ENCODE data around the gene COLEC12. TPM values are rescaled to one million over a fixed set of nuclear protein-coding genes. Genes with fewer than 3 reads are reported as not detected.

The COLEC12 gene
- total and polyA plus RNA-seq, 2 experiments from 2014 or later, result 61.1 to 69.0 TPM

GRCh38 chr18:463403-463802 lies 37.1 kb downstream of the COLEC12 start:
- H3K27me3 ChIP-seq, result no peaks in the 10 kb centered on the region
- no peaks in the 10 kb centered on the region for H3K9me3 ChIP-seq (ENCODE audit: low read depth)
- peaks cover 50% of the 10 kb centered on the region for H3K4me1 ChIP-seq (ENCODE audit: low read depth)
- H3K27ac ChIP-seq, result peak overlapping the region; percentile 80
- DNase-seq (ENCODE audit: low read depth in 1 of 2, low spot score in 1 of 2), result peak in 1 of 2 donors; percentile 30
- TF ChIP-seq CTCF (IDR thresholded peaks at IDR 0.05; ENCODE audit: low read depth, low read length), result no peak
- H3K4me3 ChIP-seq, result no peak overlapping the region
- no peaks in the 10 kb centered on the region for H3K36me3 ChIP-seq

- peaks cover 58% of the 10 kb centered on the region for H3K4me1 ChIP-seq (ENCODE audit: low read depth)
- TF ChIP-seq CTCF (IDR thresholded peaks at IDR 0.05; ENCODE audit: low read depth, low read length), result no peak
- no peak for DNase-seq (ENCODE audit: low read depth in 1 of 2, low spot score in 1 of 2)
- H3K27me3 ChIP-seq, result no peaks in the 10 kb centered on the region
- H3K9me3 ChIP-seq (ENCODE audit: low read depth), result no peaks in the 10 kb centered on the region
- no peaks in the 10 kb centered on the region for H3K36me3 ChIP-seq
- no peak overlapping the region for H3K4me3 ChIP-seq
- H3K27ac ChIP-seq, result no peak overlapping the region
Measured at GRCh38 chr18:461762-462161, 38.7 kb downstream of the COLEC12 start.

DNA sequence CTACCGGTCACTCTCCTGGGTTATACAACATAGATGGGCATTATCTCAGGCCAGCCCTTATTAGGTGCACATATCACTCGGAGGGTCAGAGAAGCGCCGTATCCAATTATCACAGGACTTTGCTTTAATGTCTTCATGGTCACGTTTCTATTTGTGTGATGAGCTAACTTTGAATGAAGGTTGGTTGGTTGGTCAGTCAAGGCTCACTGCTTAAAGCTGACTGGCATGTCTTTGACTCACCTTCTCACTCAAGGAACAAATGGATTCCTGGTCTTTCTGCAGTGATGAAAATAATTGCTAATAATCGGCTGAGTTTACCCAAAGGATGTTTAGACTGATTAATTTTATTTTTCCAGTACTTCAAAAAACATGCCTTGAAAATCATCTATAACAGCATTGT lies 39.7 kb downstream of the COLEC12 start:
- H3K4me1 ChIP-seq (ENCODE audit: low read depth), result peaks cover 60% of the 10 kb centered on the region
- no peak for TF ChIP-seq CTCF (IDR thresholded peaks at IDR 0.05; ENCODE audit: low read depth, low read length)
- no peaks in the 10 kb centered on the region for H3K9me3 ChIP-seq (ENCODE audit: low read depth)
- no peak overlapping the region for H3K4me3 ChIP-seq
- H3K27ac ChIP-seq, result peak overlapping the region; percentile 54
- no peaks in the 10 kb centered on the region for H3K27me3 ChIP-seq
- H3K36me3 ChIP-seq, result no peaks in the 10 kb centered on the region
- no peak for DNase-seq (ENCODE audit: low read depth in 1 of 2, low spot score in 1 of 2)

- Histone ChIP-seq H3K4me3 (no peak overlapping the region), H3K27me3 (no peaks in the 10 kb centered on the region), H3K9me3 (ENCODE audit: low read depth) (no peaks in the 10 kb centered on the region), H3K4me1 (ENCODE audit: low read depth) (peaks cover 56% of the 10 kb centered on the region), H3K27ac (peak overlapping the region; percentile 54), H3K36me3 (no peaks in the 10 kb centered on the region)
- DNase-seq (ENCODE audit: low read depth in 1 of 2, low spot score in 1 of 2), result peak in 1 of 2 donors; percentile 41
- no peak for TF ChIP-seq CTCF (IDR thresholded peaks at IDR 0.05; ENCODE audit: low read depth, low read length)
Measured at GRCh38 chr18:459814-460593, 40.5 kb downstream of the COLEC12 start.

DNA sequence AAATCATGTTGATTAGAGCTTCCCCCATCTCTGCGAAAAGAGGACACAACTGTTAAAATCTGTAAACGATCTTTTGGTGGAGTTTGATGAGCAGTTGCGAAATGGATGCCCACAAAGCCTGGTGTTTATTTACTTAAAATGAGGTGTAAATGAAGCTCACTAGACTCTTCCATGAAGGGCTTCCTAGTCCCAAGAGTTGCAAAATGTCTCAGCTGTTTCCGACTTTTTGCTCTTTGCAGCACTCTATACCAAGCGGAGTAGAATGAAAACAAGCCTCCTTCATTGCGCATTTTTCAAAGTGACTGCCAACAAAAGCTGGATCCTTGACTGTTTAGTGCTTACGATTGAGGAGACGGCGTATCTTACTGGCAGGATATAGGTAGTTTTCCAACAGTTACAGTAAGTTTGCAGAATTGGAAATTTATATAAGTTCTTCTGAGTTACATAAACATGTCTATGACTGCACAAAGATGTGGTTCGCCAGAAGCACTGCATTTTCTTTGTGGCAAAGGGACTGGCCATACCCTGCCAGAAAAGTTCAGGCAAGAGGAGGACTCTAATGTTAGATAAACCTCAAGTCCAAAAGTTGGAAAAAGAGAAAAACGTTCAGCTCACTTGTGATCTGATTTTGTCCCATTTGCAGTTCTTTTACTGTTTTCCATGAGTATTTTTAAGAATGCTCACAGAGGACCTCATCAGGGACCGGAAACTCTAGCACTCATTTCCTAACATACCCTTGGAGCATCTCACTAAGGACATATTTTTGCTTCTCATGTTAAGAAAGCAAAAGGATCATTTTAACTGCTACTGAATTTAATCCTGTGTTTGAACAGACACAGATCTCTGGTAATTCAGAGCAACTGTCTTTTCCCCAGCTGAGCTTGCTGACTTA lies 42.7 kb downstream of the COLEC12 start:
- H3K36me3 ChIP-seq, result no peaks in the 10 kb centered on the region
- no peaks in the 10 kb centered on the region for H3K27me3 ChIP-seq
- H3K27ac ChIP-seq, result peak overlapping the region; percentile 82
- TF ChIP-seq CTCF (IDR thresholded peaks at IDR 0.05; ENCODE audit: low read depth, low read length), result no peak
- H3K9me3 ChIP-seq (ENCODE audit: low read depth), result no peaks in the 10 kb centered on the region
- peaks cover 36% of the 10 kb centered on the region for H3K4me1 ChIP-seq (ENCODE audit: low read depth)
- peak in 1 of 2 donors; percentile 83 for DNase-seq (ENCODE audit: low read depth in 1 of 2, low spot score in 1 of 2)
- H3K4me3 ChIP-seq, result no peak overlapping the region
